ENCODE measurements around the gene RREB1.

GRCh38 chr6:7204726-7205125 is 97.0 kb downstream of the RREB1 start:
- no peak for TF ChIP-seq CTCF (IDR thresholded peaks at IDR 0.05)
- TF ChIP-seq POLR2A (IDR thresholded peaks at IDR 0.05): no peak

All from lower leg skin (tissue), 3 donors.